ENCODE data around the gene FARSB. TPM values are rescaled to one million over a fixed set of nuclear protein-coding genes. Genes with fewer than 3 reads are reported as not detected.

FARSB gene
- total RNA-seq, 1 experiment from 2014 or later, result 38.6 TPM

GRCh38 chr2:222673273-222673672 is 17.4 kb upstream of the FARSB start:
- DNase-seq, result no peak
- Histone ChIP-seq H3K27me3 (ENCODE audit: control insufficient read depth, insufficient read depth, low read length) (peaks cover 29% of the 10 kb centered on the region), H3K4me3 (ENCODE audit: insufficient read depth, low read depth, low read length) (no peak overlapping the region), H3K36me3 (replicated peaks; ENCODE audit: control insufficient read depth, insufficient read depth, low read length) (no peaks in the 10 kb centered on the region)

GRCh38 chr2:222672068-222672401 is 16.1 kb upstream of the FARSB start:
- no peaks in the 10 kb centered on the region for H3K36me3 ChIP-seq (replicated peaks; ENCODE audit: control insufficient read depth, insufficient read depth, low read length)
- peak overlapping the region; percentile 63 for H3K4me3 ChIP-seq (ENCODE audit: insufficient read depth, low read depth, low read length)
- peak; percentile 22 for DNase-seq
- H3K27me3 ChIP-seq (ENCODE audit: control insufficient read depth, insufficient read depth, low read length), result peaks cover 29% of the 10 kb centered on the region

- Histone ChIP-seq H3K27me3 (ENCODE audit: control insufficient read depth, insufficient read depth, low read length) (peaks cover 29% of the 10 kb centered on the region), H3K36me3 (replicated peaks; ENCODE audit: control insufficient read depth, insufficient read depth, low read length) (no peaks in the 10 kb centered on the region), H3K4me3 (ENCODE audit: insufficient read depth, low read depth, low read length) (peak within 1 kb of the TSS; percentile 63)
- DNase-seq, result peak; percentile 93
These were observed 15.6 kb upstream of the FARSB start, which contains the start of gene MOGAT1 for GRCh38 chr2:222671259-222672067. TSS of gene MOGAT1 (plus strand) at chr2:222671658. CDS start at chr2:222671786, 128 bp downstream.

- no peak for DNase-seq
- Histone ChIP-seq H3K27me3 (ENCODE audit: control insufficient read depth, insufficient read depth, low read length) (peaks cover 29% of the 10 kb centered on the region), H3K4me3 (ENCODE audit: insufficient read depth, low read depth, low read length) (no peak overlapping the region), H3K36me3 (replicated peaks; ENCODE audit: control insufficient read depth, insufficient read depth, low read length) (no peaks in the 10 kb centered on the region)
These were observed 14.5 kb upstream of the FARSB start for GRCh38 chr2:222670191-222671038.

GRCh38 chr2:222669353-222669752 is 13.5 kb upstream of the FARSB start:
- Histone ChIP-seq H3K36me3 (replicated peaks; ENCODE audit: control insufficient read depth, insufficient read depth, low read length) (no peaks in the 10 kb centered on the region), H3K27me3 (ENCODE audit: control insufficient read depth, insufficient read depth, low read length) (peaks cover 29% of the 10 kb centered on the region), H3K4me3 (ENCODE audit: insufficient read depth, low read depth, low read length) (no peak overlapping the region)
- no peak for DNase-seq

- Histone ChIP-seq H3K27me3 (ENCODE audit: control insufficient read depth, insufficient read depth, low read length) (peaks cover 29% of the 10 kb centered on the region), H3K36me3 (replicated peaks; ENCODE audit: control insufficient read depth, insufficient read depth, low read length) (no peaks in the 10 kb centered on the region), H3K4me3 (ENCODE audit: insufficient read depth, low read depth, low read length) (no peak overlapping the region)
- DNase-seq, result no peak
These were observed 12.7 kb upstream of the FARSB start for GRCh38 chr2:222668494-222669154.

GRCh38 chr2:222663479-222663878 is 7.6 kb upstream of the FARSB start:
- Histone ChIP-seq H3K36me3 (replicated peaks; ENCODE audit: control insufficient read depth, insufficient read depth, low read length) (no peaks in the 10 kb centered on the region), H3K27me3 (ENCODE audit: control insufficient read depth, insufficient read depth, low read length) (no peaks in the 10 kb centered on the region), H3K4me3 (ENCODE audit: insufficient read depth, low read depth, low read length) (no peak overlapping the region)
- no peak for DNase-seq

GRCh38 chr2:222656526-222657446 is 894 bp upstream of the FARSB start:
- H3K36me3 ChIP-seq (replicated peaks; ENCODE audit: control insufficient read depth, insufficient read depth, low read length), result no peaks in the 10 kb centered on the region
- no peaks in the 10 kb centered on the region for H3K27me3 ChIP-seq (ENCODE audit: control insufficient read depth, insufficient read depth, low read length)
- DNase-seq, result peak; percentile 21
- peak overlapping the region; percentile 97 for H3K4me3 ChIP-seq (ENCODE audit: insufficient read depth, low read depth, low read length)

- H3K27me3 ChIP-seq (ENCODE audit: control insufficient read depth, insufficient read depth, low read length), result no peaks in the 10 kb centered on the region
- peaks cover 2% of the 10 kb centered on the region for H3K36me3 ChIP-seq (replicated peaks; ENCODE audit: control insufficient read depth, insufficient read depth, low read length)
- DNase-seq, result no peak
- no peak overlapping the region for H3K4me3 ChIP-seq (ENCODE audit: insufficient read depth, low read depth, low read length)
These were observed 2.6 kb downstream of the FARSB start for GRCh38 chr2:222653280-222653679.

GRCh38 chr2:222652491-222653255 is 3.2 kb downstream of the FARSB start:
- DNase-seq, result no peak
- Histone ChIP-seq H3K27me3 (ENCODE audit: control insufficient read depth, insufficient read depth, low read length) (no peaks in the 10 kb centered on the region), H3K4me3 (ENCODE audit: insufficient read depth, low read depth, low read length) (no peak overlapping the region), H3K36me3 (replicated peaks; ENCODE audit: control insufficient read depth, insufficient read depth, low read length) (peaks cover 4% of the 10 kb centered on the region)

- no peak overlapping the region for H3K4me3 ChIP-seq (ENCODE audit: insufficient read depth, low read depth, low read length)
These were observed 4.0 kb downstream of the FARSB start for GRCh38 chr2:222651718-222652418.

GRCh38 chr2:222649801-222650200 is 6.1 kb downstream of the FARSB start:
- no peak for DNase-seq
- H3K27me3 ChIP-seq (ENCODE audit: control insufficient read depth, insufficient read depth, low read length), result no peaks in the 10 kb centered on the region
- no peak overlapping the region for H3K4me3 ChIP-seq (ENCODE audit: insufficient read depth, low read depth, low read length)
- H3K36me3 ChIP-seq (replicated peaks; ENCODE audit: control insufficient read depth, insufficient read depth, low read length), result peaks cover 5% of the 10 kb centered on the region

More at GRCh38 chr2:222651718-222652418, 4.0 kb downstream of the FARSB start:
- Histone ChIP-seq H3K36me3 (replicated peaks; ENCODE audit: control insufficient read depth, insufficient read depth, low read length) (peaks cover 4% of the 10 kb centered on the region), H3K27me3 (ENCODE audit: control insufficient read depth, insufficient read depth, low read length) (no peaks in the 10 kb centered on the region)
- DNase-seq, result no peak

- DNase-seq, result no peak
- Histone ChIP-seq H3K4me3 (ENCODE audit: insufficient read depth, low read depth, low read length) (no peak overlapping the region), H3K36me3 (replicated peaks; ENCODE audit: control insufficient read depth, insufficient read depth, low read length) (peaks cover 5% of the 10 kb centered on the region), H3K27me3 (ENCODE audit: control insufficient read depth, insufficient read depth, low read length) (no peaks in the 10 kb centered on the region)
These were observed 9.9 kb downstream of the FARSB start for GRCh38 chr2:222646008-222646407.

Measured in H7 (cell line).